Measurements from ENCODE around the gene NDUFB8.

GRCh38 chr10:100561005-100561404 is 31.3 kb upstream of the NDUFB8 start:
- TF ChIP-seq EZH2phosphoT487 (conservative IDR thresholded peaks at IDR 0.05; ENCODE audit: low read length) = no peak
- no peak for TF ChIP-seq CTCF (IDR thresholded peaks at IDR 0.05; ENCODE audit: insufficient read depth, low read length, poor library complexity, severe bottlenecking)
